Central memory CD8-positive, alpha-beta T cell (primary cell): ENCODE data around the gene RAB29.
A peak's percentile ranks its signal among the peaks of the same experiment; 100 is the strongest.

Source experiments
- ATAC-seq: fragments of 150-1000 bp; cut with Tn5 transposase; replicated peaks from 2 replicates; pipeline ENCODE4 v1.10.0; 2022; ENCODE audit warnings: mild to moderate bottlenecking, moderate FRiP score, moderate number of reproducible peaks; ENCODE audit not compliant: poor library complexity, severe bottlenecking; ENCODE audit errors: extremely low read depth
- DNase-seq, 2 donors: peaks; one replicate each; pipeline ENCODE4 v3.0.0; 2021; ENCODE audit warnings: low spot score in 2 of 2
- H3K27ac Mint-ChIP-seq: one replicate; pipeline ENCODE4 v1.8.0; 2022; ENCODE audit warnings: low read depth, mild to moderate bottlenecking, moderate library complexity, mixed read lengths
- H3K27me3 Mint-ChIP-seq: one replicate; pipeline ENCODE4 v1.8.0; 2022; ENCODE audit warnings: mixed read lengths
- H3K36me3 Mint-ChIP-seq: one replicate; pipeline ENCODE4 v1.8.0; 2022; ENCODE audit warnings: mild to moderate bottlenecking, moderate library complexity, mixed read lengths; ENCODE audit not compliant: insufficient read depth
- H3K4me1 Mint-ChIP-seq: one replicate; pipeline ENCODE4 v1.8.0; 2022; ENCODE audit warnings: mixed read lengths
- H3K4me3 Mint-ChIP-seq: one replicate; pipeline ENCODE4 v1.8.0; 2022; ENCODE audit warnings: mild to moderate bottlenecking, moderate library complexity, mixed read lengths
- H3K9me3 Mint-ChIP-seq: one replicate; pipeline ENCODE4 v1.8.0; 2022; ENCODE audit warnings: mixed read lengths

Gene RAB29

DNA sequence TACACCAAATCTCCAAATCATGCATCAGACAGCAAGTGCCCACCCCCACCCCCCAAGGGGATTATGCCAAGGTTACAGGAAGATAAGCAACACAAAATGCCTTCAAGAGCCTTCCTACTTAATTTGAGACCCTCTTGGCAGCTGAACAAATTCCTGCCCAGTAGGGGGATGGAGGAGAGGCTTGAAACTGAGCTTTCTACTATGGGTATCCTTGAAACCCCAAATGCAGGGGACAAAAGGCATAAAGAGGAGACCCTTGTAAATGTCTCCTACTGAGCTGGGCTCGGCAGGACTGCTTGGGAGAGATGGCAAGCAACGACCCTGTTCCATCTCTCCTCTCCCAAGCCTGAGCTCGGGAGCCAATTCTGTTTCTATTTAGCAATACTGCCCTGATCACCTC lies 34.2 kb upstream of the RAB29 start:
- Mint-ChIP-seq H3K9me3 (no peaks in the 10 kb centered on the region), H3K36me3 (peaks cover 15% of the 10 kb centered on the region), H3K4me1 (peaks cover 87% of the 10 kb centered on the region), H3K27me3 (no peaks in the 10 kb centered on the region), H3K27ac (no peak overlapping the region), H3K4me3 (peak overlapping the region; percentile 12)
- ATAC-seq (no peak), DNase-seq (no peak)

DNA sequence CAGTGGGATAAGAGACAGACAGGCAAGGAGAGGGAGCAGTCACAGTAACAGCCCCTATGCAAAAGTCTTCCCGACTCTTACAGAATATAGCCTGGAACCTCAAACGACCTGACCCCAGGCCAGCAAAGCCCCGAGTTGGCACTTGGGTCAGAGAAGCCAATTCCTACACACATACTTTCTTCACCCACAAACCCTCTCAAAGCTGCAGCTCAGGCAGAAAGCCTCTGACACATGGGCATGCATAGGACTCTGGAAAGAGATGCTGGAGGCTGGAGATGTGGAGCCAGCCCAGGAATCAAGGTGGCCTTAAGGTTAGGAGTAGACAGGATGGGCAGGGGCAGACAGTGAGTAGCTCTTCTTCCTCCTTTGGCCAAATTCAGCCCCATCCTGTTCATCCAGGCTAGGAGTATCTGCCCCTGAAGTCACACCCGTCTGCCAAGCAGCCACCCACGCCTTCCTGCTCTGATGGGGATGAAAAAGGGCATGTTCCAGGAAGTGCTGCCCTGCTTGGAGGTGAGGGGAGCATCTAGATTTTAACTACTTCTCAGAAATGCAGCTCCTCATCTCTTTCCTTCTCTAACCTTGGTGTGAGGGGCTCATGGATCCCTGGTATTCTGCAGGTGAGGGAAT lies 29.9 kb upstream of the RAB29 start:
- Mint-ChIP-seq H3K27ac (peak overlapping the region; percentile 94), H3K4me3 (peak overlapping the region; percentile 72), H3K4me1 (peaks cover 61% of the 10 kb centered on the region), H3K36me3 (peaks cover 2% of the 10 kb centered on the region), H3K27me3 (no peaks in the 10 kb centered on the region), H3K9me3 (no peaks in the 10 kb centered on the region)
- peak; percentile 54 for ATAC-seq
- no peak for DNase-seq

DNA sequence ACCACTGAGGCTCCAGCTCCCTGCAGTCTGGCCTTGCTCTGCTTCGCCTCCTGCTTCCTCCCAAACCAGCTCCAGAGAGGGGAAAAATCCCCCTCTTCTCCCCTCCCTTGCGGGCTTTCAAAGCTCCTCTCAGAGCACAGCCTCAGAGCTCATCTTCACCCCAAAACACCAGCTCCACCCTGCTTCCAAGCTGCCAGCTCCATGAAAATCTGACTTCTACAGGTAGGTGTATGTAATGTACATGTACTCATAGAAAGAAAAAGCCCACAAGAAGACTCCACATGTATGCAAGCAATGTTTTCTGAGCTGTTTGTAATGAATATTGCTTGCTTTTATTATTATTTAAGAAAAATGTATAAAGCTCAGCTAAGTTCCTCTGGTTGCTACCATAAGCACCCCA lies 29.3 kb upstream of the RAB29 start:
- no peak overlapping the region for H3K4me3 Mint-ChIP-seq
- peak overlapping the region; percentile 94 for H3K27ac Mint-ChIP-seq
- peaks cover 2% of the 10 kb centered on the region for H3K36me3 Mint-ChIP-seq
- no peak for ATAC-seq
- no peaks in the 10 kb centered on the region for H3K27me3 Mint-ChIP-seq
- DNase-seq: no peak
- H3K4me1 Mint-ChIP-seq: peaks cover 56% of the 10 kb centered on the region
- H3K9me3 Mint-ChIP-seq: no peaks in the 10 kb centered on the region

DNA sequence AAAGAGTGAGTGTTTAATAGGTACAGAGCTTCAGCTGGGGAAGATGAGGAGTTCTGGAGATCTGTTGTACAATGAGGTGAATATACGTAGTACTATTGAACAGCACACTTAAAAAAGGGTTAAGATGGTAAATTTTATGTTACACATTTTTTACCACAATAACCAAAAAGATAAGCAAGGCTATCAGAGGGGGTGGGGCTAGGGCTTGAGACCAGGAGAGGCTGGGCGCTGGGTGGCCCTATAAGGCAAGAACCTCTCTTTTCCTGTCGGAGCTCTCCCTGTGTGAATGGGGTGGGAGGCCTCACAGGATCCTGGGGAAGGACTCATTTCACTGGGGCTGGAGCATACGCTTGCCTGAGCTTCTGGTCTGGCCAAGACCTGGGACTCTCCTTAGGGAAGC lies 28.7 kb upstream of the RAB29 start:
- ATAC-seq (no peak), DNase-seq (no peak)
- Mint-ChIP-seq H3K36me3 (peaks cover 2% of the 10 kb centered on the region), H3K4me1 (peaks cover 49% of the 10 kb centered on the region), H3K27me3 (no peaks in the 10 kb centered on the region), H3K27ac (no peak overlapping the region), H3K9me3 (no peaks in the 10 kb centered on the region), H3K4me3 (peak overlapping the region; percentile 7)

DNA sequence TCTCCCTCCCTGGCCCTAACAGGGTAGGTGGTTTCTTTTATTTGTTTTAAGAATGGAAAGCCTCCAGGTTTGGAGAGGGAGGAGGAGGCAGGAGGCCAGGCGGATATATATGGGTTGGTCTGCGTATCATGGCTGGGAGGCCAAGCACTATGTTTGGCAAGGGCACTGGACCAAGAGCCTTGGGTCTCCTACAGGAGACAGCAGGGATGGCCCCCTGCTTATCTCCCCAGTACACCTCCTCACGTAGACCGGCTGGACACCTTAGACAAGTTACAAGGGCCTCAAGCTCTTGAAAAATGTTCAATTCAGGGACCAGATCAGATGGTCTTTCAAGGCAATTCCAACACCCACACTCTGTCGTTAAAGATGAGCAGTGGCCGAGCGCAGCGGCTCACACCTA lies 26.8 kb upstream of the RAB29 start:
- H3K27me3 Mint-ChIP-seq: no peaks in the 10 kb centered on the region
- H3K27ac Mint-ChIP-seq: peak overlapping the region; percentile 9
- no peak for ATAC-seq
- no peak overlapping the region for H3K4me3 Mint-ChIP-seq
- no peak for DNase-seq
- peaks cover 9% of the 10 kb centered on the region for H3K36me3 Mint-ChIP-seq
- H3K4me1 Mint-ChIP-seq: peaks cover 34% of the 10 kb centered on the region
- H3K9me3 Mint-ChIP-seq: no peaks in the 10 kb centered on the region

DNA sequence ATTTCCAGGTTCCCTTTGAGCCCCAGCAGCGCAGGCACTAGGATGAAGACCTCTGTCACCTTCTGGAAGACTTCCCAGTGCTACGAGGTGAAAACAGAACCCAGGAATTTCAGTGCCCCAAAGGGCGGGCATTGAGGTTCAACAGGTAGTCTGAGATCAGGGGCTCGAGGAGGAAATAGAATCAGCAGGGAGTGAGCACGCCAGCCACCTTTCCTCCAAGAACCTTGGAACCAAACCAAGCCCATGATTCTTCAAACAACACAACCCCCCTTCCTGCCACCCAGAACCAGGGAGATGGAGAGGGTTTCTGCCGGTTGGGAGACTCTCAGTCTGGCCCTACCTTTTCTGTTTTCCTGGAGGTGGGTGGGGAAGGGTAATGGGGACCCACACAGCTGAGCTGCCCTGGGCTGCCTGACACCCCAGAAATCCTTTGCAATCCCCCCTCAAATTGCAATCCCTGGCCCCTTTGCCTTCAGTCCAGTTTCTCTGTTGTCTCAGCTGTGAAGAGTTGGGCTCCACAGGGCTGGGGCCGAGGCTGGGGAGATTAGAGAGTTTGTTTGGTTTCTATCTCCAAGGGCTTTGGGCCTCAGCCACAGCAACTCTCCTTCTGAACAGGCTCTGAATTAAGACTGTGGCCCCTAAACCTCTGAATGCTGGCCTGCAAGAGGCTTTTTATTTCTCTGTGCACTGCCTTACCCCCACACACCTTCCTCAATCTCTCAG lies 25.9 kb upstream of the RAB29 start:
- no peaks in the 10 kb centered on the region for H3K9me3 Mint-ChIP-seq
- peaks cover 25% of the 10 kb centered on the region for H3K4me1 Mint-ChIP-seq
- DNase-seq: no peak
- H3K36me3 Mint-ChIP-seq: peaks cover 9% of the 10 kb centered on the region
- no peak overlapping the region for H3K4me3 Mint-ChIP-seq
- no peak for ATAC-seq
- H3K27ac Mint-ChIP-seq: peak overlapping the region; percentile 9
- no peaks in the 10 kb centered on the region for H3K27me3 Mint-ChIP-seq

DNA sequence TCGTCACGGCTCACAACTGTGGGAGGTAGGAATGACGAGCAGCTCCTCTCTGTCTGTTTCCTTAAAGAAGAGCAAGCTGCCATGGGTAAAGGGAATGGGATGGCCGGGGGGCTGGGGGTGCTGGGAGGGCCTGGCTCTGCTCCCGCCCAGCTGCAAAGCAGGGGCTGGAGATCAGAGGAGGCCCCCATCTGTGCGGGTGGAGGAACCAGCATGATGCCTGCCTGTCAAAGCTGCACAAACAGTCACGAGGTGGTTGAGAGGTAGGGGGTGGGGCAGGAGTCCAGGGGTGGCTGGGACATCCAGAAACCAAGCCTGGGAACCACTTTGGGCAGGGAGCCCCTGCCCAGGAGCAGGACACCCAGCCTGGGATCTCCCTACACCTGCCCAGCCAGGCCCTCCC lies 25.1 kb upstream of the RAB29 start:
- Mint-ChIP-seq H3K4me3 (no peak overlapping the region), H3K9me3 (no peaks in the 10 kb centered on the region), H3K4me1 (peaks cover 18% of the 10 kb centered on the region), H3K36me3 (peaks cover 9% of the 10 kb centered on the region), H3K27ac (no peak overlapping the region), H3K27me3 (no peaks in the 10 kb centered on the region)
- ATAC-seq (no peak), DNase-seq (no peak)

DNA sequence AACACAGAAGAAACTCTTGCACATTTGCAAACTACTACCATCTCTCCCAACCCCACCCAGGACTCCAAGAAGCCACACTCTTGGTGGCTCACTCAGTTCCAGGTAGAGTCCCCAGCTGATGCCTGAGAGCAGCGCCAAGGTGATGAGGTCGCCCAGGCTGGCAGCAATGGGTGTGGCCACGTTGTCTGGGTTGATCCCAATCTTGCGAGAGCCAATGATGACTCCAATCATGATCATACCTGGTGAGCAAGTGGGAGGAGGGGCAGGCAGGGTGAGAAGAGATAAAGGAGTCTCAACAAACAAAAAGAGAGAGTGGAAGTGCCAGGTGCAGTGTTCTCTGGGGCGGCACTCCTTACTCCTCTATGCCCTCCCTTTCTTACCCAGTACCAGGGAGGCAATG lies 23.3 kb upstream of the RAB29 start:
- no peaks in the 10 kb centered on the region for H3K9me3 Mint-ChIP-seq
- H3K36me3 Mint-ChIP-seq: peaks cover 10% of the 10 kb centered on the region
- H3K27me3 Mint-ChIP-seq: no peaks in the 10 kb centered on the region
- peak overlapping the region; percentile 26 for H3K27ac Mint-ChIP-seq
- no peak for ATAC-seq
- H3K4me3 Mint-ChIP-seq: no peak overlapping the region
- H3K4me1 Mint-ChIP-seq: peaks cover under 1% of the 10 kb centered on the region
- DNase-seq: no peak

DNA sequence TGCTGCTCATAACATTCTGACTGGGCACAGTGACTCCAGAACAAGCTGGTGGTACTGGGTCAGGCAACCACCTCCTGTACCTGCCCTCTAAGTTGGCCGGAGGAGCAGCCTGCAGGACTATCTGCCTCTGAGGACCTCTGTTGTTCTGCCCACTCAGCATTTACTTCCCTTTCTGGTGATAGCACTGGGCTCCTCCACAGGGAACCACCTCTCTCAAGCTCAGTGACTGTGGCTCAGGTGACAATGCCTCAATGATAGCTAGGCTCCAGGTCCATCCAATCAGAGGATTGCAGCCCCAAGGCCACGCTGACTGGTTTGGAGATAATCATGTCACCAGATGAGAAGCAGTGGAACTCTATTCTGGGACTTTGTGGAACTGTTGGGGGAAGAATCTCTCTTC lies 21.9 kb upstream of the RAB29 start:
- no peak for ATAC-seq
- no peaks in the 10 kb centered on the region for H3K4me1 Mint-ChIP-seq
- H3K9me3 Mint-ChIP-seq: no peaks in the 10 kb centered on the region
- H3K27ac Mint-ChIP-seq: no peak overlapping the region
- peaks cover 13% of the 10 kb centered on the region for H3K36me3 Mint-ChIP-seq
- no peaks in the 10 kb centered on the region for H3K27me3 Mint-ChIP-seq
- no peak for DNase-seq
- no peak overlapping the region for H3K4me3 Mint-ChIP-seq

DNA sequence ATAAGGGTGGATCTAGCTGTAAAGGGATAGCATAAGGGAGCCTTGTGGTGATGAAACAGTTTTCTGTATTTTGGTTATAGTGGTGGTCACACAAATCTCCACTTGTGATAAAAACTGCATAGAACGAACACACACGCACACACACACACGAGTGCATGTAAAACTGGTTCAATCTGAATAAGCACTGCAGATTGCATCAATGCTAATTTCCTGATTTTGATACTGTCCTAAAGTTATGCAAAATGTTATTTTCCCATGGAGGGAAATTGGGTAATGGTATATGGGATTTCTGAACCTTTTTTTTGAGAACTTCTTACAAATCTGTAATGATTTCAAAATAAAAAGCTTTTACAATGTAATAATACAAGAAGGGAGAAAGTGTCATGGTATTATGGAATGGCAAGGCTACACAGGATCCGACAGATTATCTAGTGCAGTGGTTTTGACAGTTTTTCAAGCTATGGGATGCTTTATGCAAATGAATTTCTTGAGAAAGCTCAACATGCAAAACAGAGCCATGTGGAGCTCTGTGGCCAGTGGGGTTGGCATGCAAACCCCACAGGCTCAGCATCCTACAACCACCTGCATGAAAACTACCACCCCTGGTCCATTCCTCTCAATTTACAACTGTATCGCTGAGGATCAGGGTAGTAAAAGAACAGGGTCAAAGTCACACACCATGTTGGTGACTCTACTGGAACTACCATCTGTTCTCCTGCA lies 18.9 kb upstream of the RAB29 start:
- ATAC-seq (no peak), DNase-seq (no peak)
- H3K27ac Mint-ChIP-seq: peak overlapping the region; percentile 4
- H3K36me3 Mint-ChIP-seq: peaks cover 13% of the 10 kb centered on the region
- H3K9me3 Mint-ChIP-seq: no peaks in the 10 kb centered on the region
- no peaks in the 10 kb centered on the region for H3K27me3 Mint-ChIP-seq
- no peaks in the 10 kb centered on the region for H3K4me1 Mint-ChIP-seq
- no peak overlapping the region for H3K4me3 Mint-ChIP-seq

DNA sequence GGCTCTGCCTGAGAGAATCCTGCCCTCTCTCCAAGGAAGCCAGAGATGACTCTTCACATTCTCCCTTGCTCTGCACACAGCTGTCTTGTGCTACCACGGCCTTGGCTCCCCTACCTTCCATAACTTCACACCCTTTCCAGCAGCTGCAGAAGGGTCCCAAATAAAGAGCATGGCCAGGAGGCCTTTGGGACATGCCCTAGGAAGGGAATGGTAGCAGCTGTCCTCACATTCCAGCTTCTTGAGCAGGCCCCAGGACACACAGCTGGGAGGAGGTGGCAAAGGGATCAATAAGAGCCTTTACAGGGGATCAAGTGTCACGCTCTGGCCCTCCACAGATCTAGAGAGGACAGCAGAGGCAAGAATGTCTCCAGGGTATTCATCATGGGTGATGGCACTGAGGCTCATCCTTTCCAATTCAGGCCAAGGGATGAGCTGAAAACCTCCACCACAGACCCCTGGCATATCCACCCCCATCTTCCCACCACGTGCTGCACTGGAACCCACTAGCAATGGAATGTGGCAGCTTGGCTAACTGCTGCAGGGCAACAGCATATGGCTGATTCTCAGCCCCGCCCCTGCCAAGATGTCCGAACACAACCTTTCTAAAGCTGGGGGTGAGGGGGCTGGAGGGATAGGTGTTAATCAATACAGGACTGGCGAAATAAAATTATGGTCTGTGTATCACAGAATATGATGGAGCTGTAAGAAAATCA lies 17.8 kb upstream of the RAB29 start:
- Mint-ChIP-seq H3K27me3 (no peaks in the 10 kb centered on the region), H3K9me3 (no peaks in the 10 kb centered on the region), H3K27ac (no peak overlapping the region), H3K4me3 (no peak overlapping the region), H3K36me3 (peaks cover 11% of the 10 kb centered on the region), H3K4me1 (no peaks in the 10 kb centered on the region)
- ATAC-seq: no peak
- DNase-seq: no peak

DNA sequence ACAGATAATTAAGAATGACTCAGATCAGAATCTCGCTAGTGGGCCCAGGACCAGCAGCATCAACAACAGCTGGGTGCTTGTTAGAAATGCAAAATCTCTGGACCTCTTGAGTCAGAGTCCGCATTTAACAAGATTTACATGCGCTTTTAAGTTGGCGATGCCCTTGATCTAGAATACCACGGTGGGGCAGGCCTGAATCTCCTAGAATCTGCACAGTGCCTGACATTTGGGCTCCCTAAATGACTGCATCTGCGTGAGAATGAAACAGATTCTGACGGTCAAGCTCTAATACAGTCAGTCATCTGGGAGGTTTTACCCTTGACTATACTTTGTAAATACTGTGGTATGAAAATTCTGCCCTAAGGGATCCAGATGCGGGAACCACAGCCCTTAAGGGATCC lies 17.2 kb upstream of the RAB29 start:
- no peak overlapping the region for H3K4me3 Mint-ChIP-seq
- no peaks in the 10 kb centered on the region for H3K9me3 Mint-ChIP-seq
- no peak overlapping the region for H3K27ac Mint-ChIP-seq
- no peaks in the 10 kb centered on the region for H3K4me1 Mint-ChIP-seq
- ATAC-seq (no peak), DNase-seq (no peak)
- peaks cover 9% of the 10 kb centered on the region for H3K36me3 Mint-ChIP-seq
- no peaks in the 10 kb centered on the region for H3K27me3 Mint-ChIP-seq
